WERI-Rb-1 (cell line): ENCODE results near the gene P3H4.

Experiments used
- DNase-seq: peaks from one replicate; pipeline ENCODE4 v3.0.0-alpha.2; 2020
- H3K27ac ChIP-seq: fragments of 250-450 bp; sonication (Bioruptor Pico); 2 replicates; pipeline ENCODE4 v1.5.1; 2020; ENCODE audit warnings: mild to moderate bottlenecking, moderate library complexity
- H3K27me3 ChIP-seq: fragments of 250-450 bp; sonication (Bioruptor Pico); 2 replicates; pipeline ENCODE4 v1.5.1; 2021; ENCODE audit warnings: mild to moderate bottlenecking, low read depth, moderate library complexity; ENCODE audit not compliant: insufficient read depth, severe bottlenecking
- H3K36me3 ChIP-seq: fragments of 250-450 bp; sonication (Bioruptor Pico); 2 replicates; pipeline ENCODE4 v1.5.1; 2020; ENCODE audit warnings: mild to moderate bottlenecking, moderate library complexity
- H3K4me3 ChIP-seq: 2 replicates; pipeline ENCODE4 v1.5.1; 2011; ENCODE audit warnings: low read depth, mild to moderate bottlenecking, control low read depth, low read length
- H3K9me3 ChIP-seq: fragments of 250-450 bp; sonication (Bioruptor Pico); 2 replicates; pipeline ENCODE4 v1.5.1; 2021; ENCODE audit warnings: mild to moderate bottlenecking, moderate library complexity; ENCODE audit not compliant: severe bottlenecking
- TF ChIP-seq, protein P1 (sequence below): IDR thresholded peaks from 2 replicates; pipeline ENCODE4 v1.5.1; 2011; ENCODE audit warnings: low read depth, mild to moderate bottlenecking, control low read depth, inconsistent platforms, low read length

P3H4 gene

GRCh38 chr17:41822216-41823140 lies 10.7 kb upstream of the P3H4 start:
- Histone ChIP-seq H3K9me3 (no peaks in the 10 kb centered on the region), H3K4me3 (no peak overlapping the region), H3K36me3 (peaks cover 73% of the 10 kb centered on the region), H3K27ac (peak overlapping the region; percentile 80), H3K27me3 (no peaks in the 10 kb centered on the region)
- TF ChIP-seq, protein P1, sequence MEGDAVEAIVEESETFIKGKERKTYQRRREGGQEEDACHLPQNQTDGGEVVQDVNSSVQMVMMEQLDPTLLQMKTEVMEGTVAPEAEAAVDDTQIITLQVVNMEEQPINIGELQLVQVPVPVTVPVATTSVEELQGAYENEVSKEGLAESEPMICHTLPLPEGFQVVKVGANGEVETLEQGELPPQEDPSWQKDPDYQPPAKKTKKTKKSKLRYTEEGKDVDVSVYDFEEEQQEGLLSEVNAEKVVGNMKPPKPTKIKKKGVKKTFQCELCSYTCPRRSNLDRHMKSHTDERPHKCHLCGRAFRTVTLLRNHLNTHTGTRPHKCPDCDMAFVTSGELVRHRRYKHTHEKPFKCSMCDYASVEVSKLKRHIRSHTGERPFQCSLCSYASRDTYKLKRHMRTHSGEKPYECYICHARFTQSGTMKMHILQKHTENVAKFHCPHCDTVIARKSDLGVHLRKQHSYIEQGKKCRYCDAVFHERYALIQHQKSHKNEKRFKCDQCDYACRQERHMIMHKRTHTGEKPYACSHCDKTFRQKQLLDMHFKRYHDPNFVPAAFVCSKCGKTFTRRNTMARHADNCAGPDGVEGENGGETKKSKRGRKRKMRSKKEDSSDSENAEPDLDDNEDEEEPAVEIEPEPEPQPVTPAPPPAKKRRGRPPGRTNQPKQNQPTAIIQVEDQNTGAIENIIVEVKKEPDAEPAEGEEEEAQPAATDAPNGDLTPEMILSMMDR, result no peak
- DNase-seq, result no peak

DNA sequence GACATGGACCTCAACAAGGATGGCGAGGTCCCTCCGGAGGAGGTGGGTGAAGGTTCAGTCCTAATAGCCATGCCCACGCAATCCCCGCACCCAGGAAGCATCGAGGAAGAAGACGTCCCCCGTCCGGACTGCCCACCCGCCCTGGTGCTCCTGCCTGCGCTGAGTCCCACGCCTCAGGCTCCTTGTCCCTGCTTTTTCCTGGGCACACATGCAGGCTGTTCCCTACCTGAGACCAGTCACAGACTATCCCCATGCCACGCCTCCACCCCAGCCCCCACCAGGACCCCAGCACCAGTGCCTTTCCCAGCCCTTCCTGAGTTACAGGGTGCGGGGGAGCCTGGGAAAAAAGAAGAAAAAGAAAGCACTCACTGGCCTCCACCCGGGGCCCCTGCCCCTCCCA lies 10.0 kb upstream of the P3H4 start:
- no peak for DNase-seq
- H3K27ac ChIP-seq, result peak overlapping the region; percentile 80
- TF ChIP-seq, protein P1, result no peak
- no peaks in the 10 kb centered on the region for H3K9me3 ChIP-seq
- H3K27me3 ChIP-seq, result no peaks in the 10 kb centered on the region
- peaks cover 69% of the 10 kb centered on the region for H3K36me3 ChIP-seq
- H3K4me3 ChIP-seq, result no peak overlapping the region

- Histone ChIP-seq H3K27me3 (no peaks in the 10 kb centered on the region), H3K27ac (no peak overlapping the region), H3K4me3 (no peak overlapping the region), H3K9me3 (no peaks in the 10 kb centered on the region), H3K36me3 (peaks cover 53% of the 10 kb centered on the region)
- DNase-seq, result no peak
- TF ChIP-seq, protein P1, result no peak
Observed at GRCh38 chr17:41818024-41818423, 6.3 kb upstream of the P3H4 start.

DNA sequence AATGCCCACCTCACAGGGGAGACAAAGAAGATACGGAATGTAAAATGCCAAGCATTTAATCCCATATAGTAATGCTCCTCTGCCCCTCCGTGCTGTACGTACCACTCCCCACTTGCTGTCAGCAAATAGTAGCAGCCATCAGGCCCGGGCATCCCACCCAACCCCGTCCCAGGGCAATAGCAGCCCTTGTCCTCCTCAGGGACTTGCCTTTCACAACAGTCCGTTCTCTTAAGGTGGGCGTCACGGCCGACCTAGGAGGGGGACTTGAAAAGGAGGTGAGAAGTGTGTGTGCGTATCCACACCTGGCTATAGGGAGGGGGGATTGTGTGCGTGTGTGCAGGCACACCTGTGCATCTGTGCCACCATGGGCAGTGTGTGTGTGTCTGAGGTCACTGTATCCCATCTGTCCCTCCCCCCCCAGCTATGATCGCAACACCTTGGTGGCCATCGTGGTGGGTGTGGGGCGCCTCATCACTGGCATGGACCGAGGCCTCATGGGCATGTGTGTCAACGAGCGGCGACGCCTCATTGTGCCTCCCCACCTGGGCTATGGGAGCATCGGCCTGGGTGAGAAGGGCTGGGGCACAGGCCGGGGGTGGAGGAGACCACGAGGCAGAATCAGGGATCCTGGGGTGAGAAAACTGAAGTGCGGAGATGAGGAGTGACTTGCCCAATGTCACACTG lies 5.0 kb upstream of the P3H4 start:
- TF ChIP-seq, protein P1, result no peak
- no peaks in the 10 kb centered on the region for H3K9me3 ChIP-seq
- peaks cover 42% of the 10 kb centered on the region for H3K36me3 ChIP-seq
- no peak overlapping the region for H3K4me3 ChIP-seq
- no peaks in the 10 kb centered on the region for H3K27me3 ChIP-seq
- DNase-seq, result no peak
- H3K27ac ChIP-seq, result no peak overlapping the region

- Histone ChIP-seq H3K36me3 (peaks cover 30% of the 10 kb centered on the region), H3K27ac (peak overlapping the region; percentile 96; the same call in 1 of the 2 replicates), H3K4me3 (peak overlapping the region; percentile 77; the same call in 1 of the 2 replicates), H3K9me3 (no peaks in the 10 kb centered on the region), H3K27me3 (no peaks in the 10 kb centered on the region)
- TF ChIP-seq, protein P1, result no peak
- no peak for DNase-seq
Observed at GRCh38 chr17:41814195-41814594, 2.4 kb upstream of the P3H4 start.
